SK-N-SH (cell line): Measurements from ENCODE around the gene IL9R.
"Not testable (repeated sequence)": the region's sequence is repeated elsewhere in the genome, so short reads cannot be mapped to it uniquely, and the experiment has no call there.

Source experiments
- ELF1 ChIP-seq: IDR thresholded peaks from 2 replicates; pipeline ENCODE4 v1.4.0; 2012
- EP300 ChIP-seq, 2 experiments: IDR thresholded peaks; 2 replicates each; pipeline versions ENCODE4 v1.4.0 to v1.6.1; 2012; ENCODE audit warnings: borderline replicate concordance in 1 of 2, low read depth in 1 of 2, low read length in 1 of 2
- GABPA ChIP-seq: IDR thresholded peaks from 2 replicates; pipeline ENCODE4 v1.4.0; 2012; ENCODE audit warnings: low read depth, mild to moderate bottlenecking
- JUND ChIP-seq: IDR thresholded peaks from 2 replicates; pipeline ENCODE4 v1.4.0; 2012
- RAD21 ChIP-seq: IDR thresholded peaks from 2 replicates; pipeline ENCODE4 v1.6.1; 2012; ENCODE audit warnings: mild to moderate bottlenecking, low read length
- SMC3 ChIP-seq: IDR thresholded peaks from 2 replicates; pipeline ENCODE4 v1.6.1; 2012; ENCODE audit warnings: low read depth, low read length, improper control_type of control experiment
- TAF1 ChIP-seq: IDR thresholded peaks from 2 replicates; pipeline ENCODE4 v1.6.1; 2012; ENCODE audit warnings: low read depth, mild to moderate bottlenecking, low read length, moderate library complexity, borderline replicate concordance
- TF ChIP-seq, protein P1 (sequence below): IDR thresholded peaks from 2 replicates; pipeline ENCODE4 v1.4.0; 2012; ENCODE audit warnings: low read depth, borderline replicate concordance
- TF ChIP-seq, protein P2 (sequence below): fragments of 200-600 bp; sonication (generic); IDR thresholded peaks from 2 replicates; pipeline ENCODE4 v1.6.1; 2017; ENCODE audit warnings: antibody characterized with exemption, mild to moderate bottlenecking, moderate library complexity
- TF ChIP-seq, protein P3 (sequence below): IDR thresholded peaks from 2 replicates; pipeline ENCODE4 v1.6.1; 2012; ENCODE audit warnings: mild to moderate bottlenecking, low read depth, low read length, moderate library complexity
- TF ChIP-seq, protein P4 (sequence below): IDR thresholded peaks from 2 replicates; pipeline ENCODE4 v1.4.0; 2012; ENCODE audit warnings: low read depth
- TF ChIP-seq, protein P5 (sequence below): IDR thresholded peaks from 2 replicates; pipeline ENCODE4; 2012
- TF ChIP-seq, protein P6 (sequence below): fragments of 150-350 bp; IDR thresholded peaks from 2 replicates; pipeline ENCODE4 v1.6.1; 2016; ENCODE audit warnings: mild to moderate bottlenecking, low read depth, low read length
- TF ChIP-seq, protein P7 (sequence below): fragments of 150-350 bp; IDR thresholded peaks from 2 replicates; pipeline ENCODE4 v1.6.1; 2017; ENCODE audit warnings: antibody characterized with exemption, low read length, low read depth, borderline replicate concordance

DNA sequence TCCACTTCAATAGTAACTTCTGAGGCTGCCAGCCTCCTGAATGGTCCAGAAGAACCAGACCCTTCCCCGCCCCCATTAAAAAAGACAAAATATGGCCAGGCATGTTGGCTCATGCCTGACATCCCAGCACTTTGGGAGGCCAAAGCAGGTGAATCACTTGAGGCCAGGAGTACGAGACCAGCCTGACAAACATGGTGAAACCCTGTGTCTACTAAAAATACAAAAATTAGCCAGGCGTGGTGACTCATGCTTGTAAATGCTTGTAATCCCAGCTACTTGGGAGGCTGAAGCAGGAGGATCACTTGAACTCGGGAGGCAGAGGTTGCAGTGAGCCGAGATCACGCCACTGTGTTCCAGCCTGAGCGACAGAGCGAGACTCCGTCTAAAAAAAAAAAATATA, 2.3 kb downstream of the IL9R start:
- TF ChIP-seq, protein P1, sequence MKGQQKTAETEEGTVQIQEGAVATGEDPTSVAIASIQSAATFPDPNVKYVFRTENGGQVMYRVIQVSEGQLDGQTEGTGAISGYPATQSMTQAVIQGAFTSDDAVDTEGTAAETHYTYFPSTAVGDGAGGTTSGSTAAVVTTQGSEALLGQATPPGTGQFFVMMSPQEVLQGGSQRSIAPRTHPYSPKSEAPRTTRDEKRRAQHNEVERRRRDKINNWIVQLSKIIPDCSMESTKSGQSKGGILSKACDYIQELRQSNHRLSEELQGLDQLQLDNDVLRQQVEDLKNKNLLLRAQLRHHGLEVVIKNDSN, result not testable (repeated sequence)
- TF ChIP-seq, protein P2, sequence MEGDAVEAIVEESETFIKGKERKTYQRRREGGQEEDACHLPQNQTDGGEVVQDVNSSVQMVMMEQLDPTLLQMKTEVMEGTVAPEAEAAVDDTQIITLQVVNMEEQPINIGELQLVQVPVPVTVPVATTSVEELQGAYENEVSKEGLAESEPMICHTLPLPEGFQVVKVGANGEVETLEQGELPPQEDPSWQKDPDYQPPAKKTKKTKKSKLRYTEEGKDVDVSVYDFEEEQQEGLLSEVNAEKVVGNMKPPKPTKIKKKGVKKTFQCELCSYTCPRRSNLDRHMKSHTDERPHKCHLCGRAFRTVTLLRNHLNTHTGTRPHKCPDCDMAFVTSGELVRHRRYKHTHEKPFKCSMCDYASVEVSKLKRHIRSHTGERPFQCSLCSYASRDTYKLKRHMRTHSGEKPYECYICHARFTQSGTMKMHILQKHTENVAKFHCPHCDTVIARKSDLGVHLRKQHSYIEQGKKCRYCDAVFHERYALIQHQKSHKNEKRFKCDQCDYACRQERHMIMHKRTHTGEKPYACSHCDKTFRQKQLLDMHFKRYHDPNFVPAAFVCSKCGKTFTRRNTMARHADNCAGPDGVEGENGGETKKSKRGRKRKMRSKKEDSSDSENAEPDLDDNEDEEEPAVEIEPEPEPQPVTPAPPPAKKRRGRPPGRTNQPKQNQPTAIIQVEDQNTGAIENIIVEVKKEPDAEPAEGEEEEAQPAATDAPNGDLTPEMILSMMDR, result not testable (repeated sequence)
- not testable (repeated sequence) for TF ChIP-seq EP300 (IDR thresholded peaks at IDR 0.05; ENCODE audit: borderline replicate concordance in 1 of 2, low read depth in 1 of 2, low read length in 1 of 2); GABPA; JUND; ELF1; SMC3; RAD21; TAF1
- TF ChIP-seq, protein P3, sequence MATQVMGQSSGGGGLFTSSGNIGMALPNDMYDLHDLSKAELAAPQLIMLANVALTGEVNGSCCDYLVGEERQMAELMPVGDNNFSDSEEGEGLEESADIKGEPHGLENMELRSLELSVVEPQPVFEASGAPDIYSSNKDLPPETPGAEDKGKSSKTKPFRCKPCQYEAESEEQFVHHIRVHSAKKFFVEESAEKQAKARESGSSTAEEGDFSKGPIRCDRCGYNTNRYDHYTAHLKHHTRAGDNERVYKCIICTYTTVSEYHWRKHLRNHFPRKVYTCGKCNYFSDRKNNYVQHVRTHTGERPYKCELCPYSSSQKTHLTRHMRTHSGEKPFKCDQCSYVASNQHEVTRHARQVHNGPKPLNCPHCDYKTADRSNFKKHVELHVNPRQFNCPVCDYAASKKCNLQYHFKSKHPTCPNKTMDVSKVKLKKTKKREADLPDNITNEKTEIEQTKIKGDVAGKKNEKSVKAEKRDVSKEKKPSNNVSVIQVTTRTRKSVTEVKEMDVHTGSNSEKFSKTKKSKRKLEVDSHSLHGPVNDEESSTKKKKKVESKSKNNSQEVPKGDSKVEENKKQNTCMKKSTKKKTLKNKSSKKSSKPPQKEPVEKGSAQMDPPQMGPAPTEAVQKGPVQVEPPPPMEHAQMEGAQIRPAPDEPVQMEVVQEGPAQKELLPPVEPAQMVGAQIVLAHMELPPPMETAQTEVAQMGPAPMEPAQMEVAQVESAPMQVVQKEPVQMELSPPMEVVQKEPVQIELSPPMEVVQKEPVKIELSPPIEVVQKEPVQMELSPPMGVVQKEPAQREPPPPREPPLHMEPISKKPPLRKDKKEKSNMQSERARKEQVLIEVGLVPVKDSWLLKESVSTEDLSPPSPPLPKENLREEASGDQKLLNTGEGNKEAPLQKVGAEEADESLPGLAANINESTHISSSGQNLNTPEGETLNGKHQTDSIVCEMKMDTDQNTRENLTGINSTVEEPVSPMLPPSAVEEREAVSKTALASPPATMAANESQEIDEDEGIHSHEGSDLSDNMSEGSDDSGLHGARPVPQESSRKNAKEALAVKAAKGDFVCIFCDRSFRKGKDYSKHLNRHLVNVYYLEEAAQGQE, result not testable (repeated sequence)
- TF ChIP-seq, protein P4, sequence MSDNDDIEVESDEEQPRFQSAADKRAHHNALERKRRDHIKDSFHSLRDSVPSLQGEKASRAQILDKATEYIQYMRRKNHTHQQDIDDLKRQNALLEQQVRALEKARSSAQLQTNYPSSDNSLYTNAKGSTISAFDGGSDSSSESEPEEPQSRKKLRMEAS, result not testable (repeated sequence)
- TF ChIP-seq, protein P5, sequence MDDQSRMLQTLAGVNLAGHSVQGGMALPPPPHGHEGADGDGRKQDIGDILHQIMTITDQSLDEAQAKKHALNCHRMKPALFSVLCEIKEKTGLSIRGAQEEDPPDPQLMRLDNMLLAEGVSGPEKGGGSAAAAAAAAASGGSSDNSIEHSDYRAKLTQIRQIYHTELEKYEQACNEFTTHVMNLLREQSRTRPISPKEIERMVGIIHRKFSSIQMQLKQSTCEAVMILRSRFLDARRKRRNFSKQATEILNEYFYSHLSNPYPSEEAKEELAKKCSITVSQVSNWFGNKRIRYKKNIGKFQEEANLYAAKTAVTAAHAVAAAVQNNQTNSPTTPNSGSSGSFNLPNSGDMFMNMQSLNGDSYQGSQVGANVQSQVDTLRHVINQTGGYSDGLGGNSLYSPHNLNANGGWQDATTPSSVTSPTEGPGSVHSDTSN, result not testable (repeated sequence)
- TF ChIP-seq, protein P6, sequence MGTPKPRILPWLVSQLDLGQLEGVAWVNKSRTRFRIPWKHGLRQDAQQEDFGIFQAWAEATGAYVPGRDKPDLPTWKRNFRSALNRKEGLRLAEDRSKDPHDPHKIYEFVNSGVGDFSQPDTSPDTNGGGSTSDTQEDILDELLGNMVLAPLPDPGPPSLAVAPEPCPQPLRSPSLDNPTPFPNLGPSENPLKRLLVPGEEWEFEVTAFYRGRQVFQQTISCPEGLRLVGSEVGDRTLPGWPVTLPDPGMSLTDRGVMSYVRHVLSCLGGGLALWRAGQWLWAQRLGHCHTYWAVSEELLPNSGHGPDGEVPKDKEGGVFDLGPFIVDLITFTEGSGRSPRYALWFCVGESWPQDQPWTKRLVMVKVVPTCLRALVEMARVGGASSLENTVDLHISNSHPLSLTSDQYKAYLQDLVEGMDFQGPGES, result not testable (repeated sequence)
- TF ChIP-seq, protein P7, sequence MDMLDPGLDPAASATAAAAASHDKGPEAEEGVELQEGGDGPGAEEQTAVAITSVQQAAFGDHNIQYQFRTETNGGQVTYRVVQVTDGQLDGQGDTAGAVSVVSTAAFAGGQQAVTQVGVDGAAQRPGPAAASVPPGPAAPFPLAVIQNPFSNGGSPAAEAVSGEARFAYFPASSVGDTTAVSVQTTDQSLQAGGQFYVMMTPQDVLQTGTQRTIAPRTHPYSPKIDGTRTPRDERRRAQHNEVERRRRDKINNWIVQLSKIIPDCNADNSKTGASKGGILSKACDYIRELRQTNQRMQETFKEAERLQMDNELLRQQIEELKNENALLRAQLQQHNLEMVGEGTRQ, result not testable (repeated sequence)
